ENCODE measurements around the gene EIF5A.

EIF5A gene

DNA sequence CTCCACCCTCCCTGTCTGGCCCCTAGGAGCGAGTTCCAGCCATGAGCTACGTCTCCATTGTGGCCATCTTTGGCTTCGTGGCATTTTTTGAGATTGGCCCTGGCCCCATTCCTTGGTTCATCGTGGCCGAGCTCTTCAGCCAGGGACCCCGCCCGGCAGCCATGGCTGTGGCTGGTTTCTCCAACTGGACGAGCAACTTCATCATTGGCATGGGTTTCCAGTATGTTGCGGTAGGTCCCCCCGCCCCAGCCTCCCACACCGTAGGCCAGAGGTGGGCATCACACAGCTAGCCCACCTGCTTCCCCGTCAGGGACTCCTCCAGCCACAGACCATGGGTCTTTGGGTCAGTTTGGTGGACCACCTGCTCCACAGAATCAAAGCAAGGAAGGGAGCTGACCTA is 21.7 kb upstream of the EIF5A start:
- no peak for DNase-seq

GRCh38 chr17:7289256-7290032 is 18.0 kb upstream of the EIF5A start:
- no peak for DNase-seq

- no peak for DNase-seq
These were observed 17.3 kb upstream of the EIF5A start for GRCh38 chr17:7290166-7290565.

- DNase-seq: no peak
These were observed 16.7 kb upstream of the EIF5A start for GRCh38 chr17:7290685-7291084.

GRCh38 chr17:7292194-7292593 is 15.2 kb upstream of the EIF5A start:
- no peak for DNase-seq

- DNase-seq: no peak
These were observed 14.7 kb upstream of the EIF5A start for GRCh38 chr17:7292729-7293128.

DNA sequence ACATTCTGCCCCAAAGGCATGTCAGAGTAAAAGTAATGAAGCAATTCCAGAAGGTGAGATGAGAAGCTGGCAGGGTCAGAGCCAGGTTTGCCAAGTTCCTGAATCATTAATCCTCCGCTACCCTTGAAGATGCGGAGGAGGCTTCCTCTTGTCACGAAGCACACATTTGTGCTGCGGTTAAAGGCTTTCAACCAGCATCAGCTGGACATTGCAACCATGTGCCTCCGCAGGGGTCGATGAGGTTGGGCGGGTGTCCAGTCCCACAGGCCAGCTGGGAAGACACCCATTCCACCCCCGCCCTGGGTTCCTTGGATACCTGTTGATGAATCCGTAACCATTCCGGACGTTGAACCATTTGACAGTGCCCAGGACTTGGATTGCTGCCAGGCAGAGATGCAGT is 14.3 kb upstream of the EIF5A start:
- no peak for DNase-seq

- peak; percentile 21 for DNase-seq
These were observed 13.4 kb upstream of the EIF5A start for GRCh38 chr17:7293816-7294613.

DNA sequence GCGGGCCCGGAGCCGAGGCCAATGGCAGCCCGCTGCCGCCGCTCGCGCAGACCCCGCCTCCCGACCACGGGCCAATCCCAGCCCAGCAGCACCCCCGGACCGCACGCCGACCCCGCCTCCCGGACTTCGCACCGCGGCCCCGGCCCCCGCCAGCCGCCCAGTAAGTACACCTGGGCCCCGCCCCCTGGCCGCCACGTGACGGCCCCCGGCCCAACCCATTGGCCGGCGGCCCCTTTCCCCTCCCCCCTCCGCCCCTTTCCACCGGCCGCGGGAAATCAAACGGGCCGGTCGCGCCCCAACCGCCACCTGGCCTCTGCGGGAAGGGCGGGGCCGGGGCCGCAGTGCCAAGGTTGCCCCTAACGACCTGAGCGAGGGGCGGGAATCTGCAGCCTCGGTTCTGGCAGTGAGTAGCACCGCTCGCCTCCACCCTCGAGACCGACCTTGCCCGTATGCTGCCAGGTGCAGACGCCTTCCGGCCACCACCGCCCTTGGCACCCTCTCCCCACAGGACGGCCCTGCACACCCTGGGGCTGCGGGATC is 12.7 kb upstream of the EIF5A start, which contains the start of gene YBX2:
TSS of gene YBX2 (minus strand) at position 26 of the 540 bp plus-strand sequence. CDS start 139 bp downstream, outside the sequence.
- peak; percentile 46 for DNase-seq

GRCh38 chr17:7295230-7296180 is 11.9 kb upstream of the EIF5A start:
- peak; percentile 21 for DNase-seq

- DNase-seq: peak; percentile 97
These were observed 11.1 kb upstream of the EIF5A start for GRCh38 chr17:7296189-7296861.

DNA sequence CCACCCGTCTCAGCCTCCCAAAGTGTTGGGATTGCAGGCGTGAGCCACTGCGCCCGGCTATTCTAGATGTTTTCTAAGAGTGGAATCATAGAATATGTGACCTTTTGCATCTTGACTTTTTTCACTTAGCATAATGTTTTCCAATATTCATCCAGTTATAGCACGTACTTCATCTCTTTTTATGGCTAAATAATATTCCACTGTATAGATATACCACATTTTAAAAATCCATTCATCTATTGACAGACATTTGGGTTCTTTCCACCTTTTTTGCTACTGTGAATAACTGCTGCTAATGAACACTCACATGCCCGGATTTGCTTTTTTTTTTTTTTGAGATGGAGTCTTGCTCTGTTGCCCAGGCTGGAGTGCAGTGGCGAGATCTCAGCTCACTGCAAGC is 3.2 kb upstream of the EIF5A start:
- DNase-seq: no peak

- DNase-seq: no peak
These were observed 527 bp downstream of the EIF5A start for GRCh38 chr17:7307686-7308624.

- DNase-seq: peak; percentile 69
These were observed 1.4 kb downstream of the EIF5A start for GRCh38 chr17:7308625-7309433.

GRCh38 chr17:7309628-7310027 is 2.2 kb downstream of the EIF5A start:
- no peak for DNase-seq

GRCh38 chr17:7311110-7311705 is 3.8 kb downstream of the EIF5A start:
- no peak for DNase-seq

DNA sequence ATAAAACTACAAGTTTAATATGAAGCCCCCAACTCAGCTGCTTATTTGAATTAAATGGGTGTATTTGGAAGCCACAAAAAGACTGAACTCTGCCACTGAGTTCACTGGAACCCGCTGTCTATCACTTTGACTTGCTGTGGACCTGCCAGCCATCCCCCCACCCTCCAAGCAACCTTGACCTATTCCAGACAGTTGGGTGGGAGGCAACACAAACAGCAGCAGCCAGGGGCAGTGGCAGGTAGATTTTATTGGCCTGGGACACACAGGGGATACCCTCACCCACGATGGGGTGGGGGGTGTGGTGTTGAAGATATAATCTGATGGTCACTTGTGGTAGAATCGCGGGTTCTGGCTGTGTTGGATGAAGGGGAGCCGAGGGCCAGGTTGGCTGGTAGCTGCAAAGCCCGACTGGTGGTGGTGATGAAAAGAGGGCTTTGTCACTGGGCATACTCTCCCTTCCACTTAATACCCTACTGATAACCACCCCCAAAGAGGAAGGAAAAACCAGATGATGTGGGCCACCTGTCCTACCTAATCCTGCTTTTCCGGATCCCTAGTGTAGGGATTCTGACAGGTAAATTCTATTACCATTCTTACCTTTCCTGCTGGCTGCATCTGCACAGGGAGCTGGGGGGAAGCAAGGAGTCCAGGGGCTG is 5.1 kb downstream of the EIF5A start:
- no peak for DNase-seq

DNA sequence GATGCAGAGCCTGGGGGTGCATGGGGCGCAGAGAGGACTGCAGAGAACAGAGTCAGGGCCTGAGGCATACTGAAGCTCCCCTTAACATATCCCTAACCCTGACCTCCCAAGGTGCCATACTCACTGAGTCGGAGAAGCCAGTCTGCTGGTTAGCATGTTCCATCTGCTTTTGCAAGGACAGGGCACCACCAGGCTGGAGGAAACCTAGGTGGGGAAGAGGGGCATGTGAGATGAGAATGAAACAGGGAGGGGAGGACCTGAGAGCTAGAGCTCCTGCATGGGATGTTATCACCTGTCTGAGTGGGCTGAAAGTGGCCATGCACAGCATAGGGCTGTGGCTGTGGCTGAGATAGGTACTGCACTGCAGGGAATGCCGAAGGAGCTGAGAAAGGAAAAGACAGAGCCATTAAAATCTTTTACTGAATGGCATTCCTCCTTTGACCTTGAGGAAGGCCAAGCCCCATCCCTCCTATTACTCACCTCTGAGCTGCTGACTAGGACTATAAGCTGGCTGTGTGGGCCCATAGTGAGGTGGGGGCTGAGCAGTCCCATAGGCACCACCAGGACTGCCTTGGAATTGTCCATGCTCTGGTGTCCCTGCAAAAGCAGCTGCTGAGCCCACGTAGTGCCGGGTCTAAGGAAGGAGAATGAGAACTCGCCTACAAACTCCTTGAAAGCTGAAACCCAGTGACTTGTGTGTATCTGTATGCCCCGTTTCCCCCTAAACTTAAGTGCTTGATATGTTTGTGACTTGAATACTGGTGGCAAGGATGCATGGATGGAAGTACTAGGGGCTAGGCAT is 5.9 kb downstream of the EIF5A start:
- no peak for DNase-seq

Measured in retina (tissue), 1 donor.